SW480 (cell line): ENCODE data around the gene ADAMTS2.

Source experiments
- DNase-seq: peaks from one replicate; pipeline ENCODE4 v3.0.0-alpha.2; 2016; ENCODE audit warnings: low spot score

The ADAMTS2 gene

DNA sequence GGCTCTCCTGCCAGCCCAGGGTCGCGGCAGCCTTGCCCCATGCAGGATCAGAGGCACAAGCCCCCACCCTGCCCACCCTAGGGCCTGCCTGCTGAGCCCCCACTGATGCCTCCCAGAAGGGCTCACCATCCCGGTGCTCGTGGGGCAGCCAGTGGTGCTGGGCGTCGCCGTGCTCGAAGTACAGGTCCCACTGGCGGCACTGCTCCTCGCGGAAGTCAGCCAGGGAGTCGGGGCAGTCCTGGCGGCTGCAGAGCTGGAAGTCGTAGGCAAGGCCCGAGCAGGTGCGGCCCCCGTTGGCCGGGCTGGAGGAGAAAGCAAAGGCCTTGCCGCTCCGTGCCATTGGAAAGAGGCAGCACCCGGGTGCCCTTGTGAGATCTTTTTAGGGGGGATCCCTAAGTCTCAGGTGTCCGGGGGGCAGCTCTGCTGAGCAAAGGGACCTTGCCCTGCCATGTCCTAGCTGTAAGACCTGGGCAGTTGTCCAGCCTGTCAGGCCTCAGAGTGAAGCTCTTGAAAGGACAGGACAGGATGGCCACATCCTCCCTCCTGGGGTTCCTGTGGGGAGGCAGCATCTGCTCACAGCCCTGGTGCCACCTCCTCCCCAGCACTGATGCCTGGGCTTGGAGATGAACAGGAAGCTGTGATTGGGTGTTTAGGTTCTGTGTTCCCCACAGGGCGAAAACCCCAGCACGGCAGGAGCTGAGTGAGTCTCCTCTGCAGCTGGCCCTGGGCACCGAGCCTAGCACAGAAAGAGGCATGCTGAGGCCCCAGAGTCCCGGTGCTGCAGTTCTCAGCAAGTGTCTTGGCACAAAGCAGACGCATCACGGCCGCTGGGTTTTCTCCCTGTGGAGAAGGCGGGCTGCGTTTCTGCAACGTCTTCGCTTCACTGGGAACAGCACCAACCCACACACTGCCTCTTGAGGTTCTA is 207.4 kb downstream of the ADAMTS2 start:
- DNase-seq, result no peak

DNA sequence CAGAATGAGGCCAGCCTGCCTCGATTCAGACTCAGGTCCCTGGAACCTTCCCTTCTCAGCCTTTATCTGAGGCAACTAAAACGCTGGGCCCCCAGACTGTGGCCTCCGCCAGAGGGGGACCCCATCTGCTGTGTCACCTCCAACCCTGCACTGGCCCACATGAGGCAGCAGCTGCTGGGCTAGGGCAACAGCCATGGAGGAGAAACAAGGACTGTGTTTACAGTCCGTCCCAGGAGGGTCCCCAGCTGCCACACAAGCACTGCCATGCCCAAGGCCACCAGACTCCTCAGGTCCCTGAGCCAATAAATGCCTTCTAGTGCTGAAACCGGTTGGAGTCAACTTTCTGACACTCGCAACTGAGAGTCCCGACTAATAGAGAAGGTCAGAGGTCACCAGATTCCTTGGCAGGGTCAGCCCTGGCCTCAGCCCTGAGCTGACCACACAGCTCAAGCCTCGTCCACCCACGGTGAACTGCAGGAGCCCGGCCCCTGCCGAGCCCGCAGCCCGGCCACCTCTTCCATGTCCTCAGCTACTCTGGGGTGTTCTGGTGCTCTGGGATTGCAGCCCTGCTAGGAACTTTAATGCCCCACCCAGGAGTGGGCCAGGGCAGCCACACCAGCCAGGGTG is 208.1 kb downstream of the ADAMTS2 start:
- no peak for DNase-seq

DNA sequence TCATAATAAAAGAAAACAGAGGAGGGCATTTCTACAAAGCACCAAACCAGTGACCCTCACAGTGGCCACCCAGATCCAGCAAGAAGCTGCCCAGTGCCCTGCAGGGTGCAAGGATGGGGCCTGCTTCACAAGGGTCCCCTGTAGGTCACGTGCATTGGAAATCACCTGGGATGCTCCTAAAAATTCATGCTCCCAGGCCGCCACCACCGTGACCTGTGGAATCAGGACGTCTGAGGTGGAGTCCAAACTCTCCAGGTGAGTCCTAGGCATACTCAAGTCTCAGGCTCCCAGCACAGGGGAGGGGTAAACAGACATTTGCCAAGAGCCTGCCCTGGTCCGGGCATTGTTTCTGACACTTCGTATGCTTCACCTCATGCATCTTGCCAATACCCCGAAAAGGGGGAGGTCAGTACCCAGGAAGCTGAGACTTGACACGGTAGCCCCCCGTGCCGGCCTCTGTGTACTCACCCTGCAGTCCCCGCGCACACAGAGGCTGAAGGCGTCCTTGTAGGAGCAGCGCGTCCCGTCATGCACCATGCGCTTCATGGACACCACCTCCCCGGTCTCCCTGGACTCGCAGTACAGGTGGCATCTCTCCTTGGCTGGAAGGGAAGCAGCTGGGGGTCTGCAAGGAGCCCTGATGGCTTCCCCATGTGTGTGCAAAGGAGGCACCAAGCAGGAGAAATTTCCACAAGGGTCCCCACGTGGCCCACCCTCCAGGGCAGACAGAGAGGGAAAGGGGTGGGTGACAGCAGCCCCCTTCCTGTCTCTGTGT is 209.6 kb downstream of the ADAMTS2 start:
- no peak for DNase-seq

DNA sequence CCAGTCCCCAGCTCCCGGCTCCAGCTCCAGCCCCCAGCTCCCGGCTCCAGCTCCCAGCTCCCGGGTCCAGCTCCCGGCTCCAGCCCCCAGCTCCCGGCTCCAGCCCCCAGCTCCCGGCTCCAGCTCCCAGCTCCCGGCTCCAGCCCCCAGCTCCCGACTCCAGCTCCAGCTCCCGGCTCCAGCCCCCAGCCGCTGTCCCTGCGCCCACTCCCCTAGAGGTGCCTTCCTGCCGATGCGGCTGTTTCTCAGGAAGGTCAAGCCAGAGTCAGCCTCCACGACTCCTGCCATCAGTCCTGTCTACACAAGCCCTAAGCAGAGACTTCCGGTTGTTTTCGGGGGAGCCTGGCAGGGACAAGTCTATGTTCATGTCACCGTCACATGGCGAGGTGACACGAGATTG is 210.3 kb downstream of the ADAMTS2 start:
- no peak for DNase-seq

DNA sequence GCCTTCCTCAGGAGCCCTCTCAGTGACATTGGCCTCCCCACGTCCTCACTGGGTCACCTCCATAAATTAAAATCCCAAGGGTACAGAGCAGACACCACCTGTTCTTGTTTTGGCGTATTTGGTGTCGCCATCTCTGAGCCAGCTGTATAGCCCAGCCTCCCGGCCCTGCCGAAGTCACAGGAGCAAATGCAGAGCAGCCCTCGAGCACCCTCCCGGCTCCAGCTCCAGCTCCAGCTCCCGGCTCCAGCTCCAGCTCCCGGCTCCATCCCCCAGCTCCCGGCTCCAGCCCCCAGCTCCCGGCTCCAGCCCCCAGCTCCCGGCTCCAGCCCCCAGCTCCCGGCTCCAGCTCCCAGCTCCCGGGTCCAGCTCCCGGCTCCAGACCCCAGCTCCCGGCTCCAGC is 210.8 kb downstream of the ADAMTS2 start:
- no peak for DNase-seq

DNA sequence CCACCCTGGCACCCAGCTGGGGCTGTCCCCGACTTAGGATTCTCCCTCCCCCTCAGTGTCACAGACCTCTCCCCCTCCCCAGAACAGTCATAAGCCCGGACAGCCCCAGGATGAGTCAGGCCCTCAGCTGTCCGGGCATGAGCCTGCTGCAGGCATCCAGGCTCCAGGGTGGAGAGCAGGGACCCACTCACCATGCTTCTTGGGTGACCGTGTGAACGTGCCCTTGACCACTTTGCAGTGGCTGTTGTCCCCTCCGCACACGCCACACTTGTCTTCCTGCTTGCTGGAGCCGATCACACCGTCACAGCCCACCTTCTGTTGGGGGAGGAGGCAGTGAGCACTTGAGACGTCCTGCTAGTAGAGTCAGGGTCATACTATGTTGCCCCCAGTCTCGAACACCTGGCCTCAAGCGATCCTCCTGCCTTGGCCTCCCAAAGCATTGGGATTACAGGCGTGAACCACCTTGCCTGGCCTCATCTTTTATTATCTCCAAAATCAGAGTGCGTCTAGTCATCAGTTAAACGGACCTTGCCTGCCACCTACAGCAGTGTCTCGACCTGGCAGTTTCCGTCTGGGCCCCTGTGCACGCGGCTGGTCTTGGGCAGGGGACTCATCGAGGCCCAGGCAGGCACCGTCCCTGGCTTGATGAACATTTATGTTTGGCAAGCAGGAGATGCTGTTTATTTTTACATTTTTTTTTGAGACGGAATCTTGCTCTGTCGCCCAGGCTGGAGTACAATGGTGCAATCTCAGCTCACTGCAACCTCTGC is 212.5 kb downstream of the ADAMTS2 start:
- no peak for DNase-seq

DNA sequence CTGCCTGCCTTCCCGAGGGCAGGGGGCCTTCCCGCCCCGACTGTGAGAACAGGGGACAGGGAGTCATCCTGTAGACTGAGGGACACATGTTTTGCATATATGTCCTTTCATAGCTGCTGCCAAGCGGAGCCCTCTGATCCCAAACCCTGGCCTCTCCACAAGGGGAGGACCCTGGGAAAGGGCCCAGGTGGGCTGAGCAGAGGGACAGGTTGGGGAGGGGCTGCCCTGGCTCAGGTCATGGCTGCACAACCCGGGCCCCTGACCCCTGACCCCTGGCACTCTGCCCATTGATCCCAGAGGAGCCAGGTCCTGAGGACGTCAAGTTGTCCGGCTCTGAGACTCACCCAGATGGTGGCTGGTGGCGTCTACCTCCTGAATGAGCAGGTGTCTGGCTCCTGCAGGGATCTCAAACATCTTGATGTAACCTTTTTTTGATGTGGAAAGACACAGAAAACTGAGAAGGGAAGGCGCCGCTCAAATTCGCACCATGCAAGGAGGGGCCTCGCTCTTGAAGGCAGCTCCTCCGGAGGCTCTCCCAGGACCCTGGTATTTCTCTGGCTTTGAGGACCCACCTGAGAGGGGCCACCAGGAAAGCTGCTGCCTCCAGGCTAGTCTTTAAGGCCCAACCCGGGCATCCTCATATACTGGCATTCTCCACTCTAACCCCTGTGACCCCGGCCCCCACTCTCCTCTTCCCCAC is 213.2 kb downstream of the ADAMTS2 start:
- no peak for DNase-seq

DNA sequence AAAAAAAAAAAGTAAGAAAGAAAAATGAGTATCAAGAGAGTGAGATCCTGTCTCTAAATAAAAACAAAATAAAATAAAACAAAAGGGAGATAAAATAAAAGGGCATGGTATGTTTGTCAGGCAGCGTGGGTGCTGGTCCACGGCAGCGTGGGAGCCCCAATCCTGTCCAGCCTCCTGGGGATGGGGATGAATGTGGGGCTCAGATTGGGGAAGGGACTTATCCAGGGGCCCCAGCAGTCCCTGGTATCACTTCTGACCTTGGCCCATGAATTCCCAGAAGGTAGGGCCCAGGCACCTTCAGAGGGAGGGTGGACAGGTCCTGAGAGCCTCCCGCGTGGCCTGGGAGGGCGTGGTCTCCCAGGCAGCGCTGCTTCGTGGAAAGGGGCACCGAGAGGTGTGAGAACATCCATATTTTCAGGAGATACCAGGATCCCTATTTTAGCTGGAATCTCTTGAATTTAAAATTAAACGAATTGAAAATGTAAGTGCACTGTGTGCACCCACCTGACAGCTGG is 213.9 kb downstream of the ADAMTS2 start:
- DNase-seq, result no peak

DNA sequence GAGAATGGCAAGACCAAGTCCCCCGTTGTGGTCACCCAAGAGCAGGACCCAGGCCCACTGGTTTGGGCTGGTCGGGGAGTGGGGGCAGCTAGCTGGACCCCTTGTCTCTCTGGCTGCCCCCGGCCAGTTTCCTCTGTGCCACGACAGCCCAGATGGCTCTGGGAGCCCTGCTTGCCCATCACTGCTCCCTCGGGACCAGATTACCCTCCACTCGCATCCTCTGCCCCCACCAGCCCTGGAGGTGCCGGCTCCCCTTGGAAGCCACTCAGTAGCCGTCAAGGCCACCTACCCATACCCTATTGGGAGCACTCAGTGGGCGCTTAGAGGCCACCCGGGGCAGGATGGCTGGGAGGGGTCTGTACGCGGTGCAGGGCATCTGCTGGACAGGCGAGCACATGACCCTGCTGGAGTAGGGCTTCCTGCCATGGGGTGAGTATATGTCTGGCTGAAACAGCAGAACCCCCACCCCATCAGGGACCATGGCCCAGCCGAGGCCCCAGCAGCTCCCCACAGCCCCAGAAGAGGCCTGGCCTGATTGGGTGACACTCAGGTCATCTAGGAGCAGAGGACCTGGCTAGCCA is 215.1 kb downstream of the ADAMTS2 start:
- no peak for DNase-seq

DNA sequence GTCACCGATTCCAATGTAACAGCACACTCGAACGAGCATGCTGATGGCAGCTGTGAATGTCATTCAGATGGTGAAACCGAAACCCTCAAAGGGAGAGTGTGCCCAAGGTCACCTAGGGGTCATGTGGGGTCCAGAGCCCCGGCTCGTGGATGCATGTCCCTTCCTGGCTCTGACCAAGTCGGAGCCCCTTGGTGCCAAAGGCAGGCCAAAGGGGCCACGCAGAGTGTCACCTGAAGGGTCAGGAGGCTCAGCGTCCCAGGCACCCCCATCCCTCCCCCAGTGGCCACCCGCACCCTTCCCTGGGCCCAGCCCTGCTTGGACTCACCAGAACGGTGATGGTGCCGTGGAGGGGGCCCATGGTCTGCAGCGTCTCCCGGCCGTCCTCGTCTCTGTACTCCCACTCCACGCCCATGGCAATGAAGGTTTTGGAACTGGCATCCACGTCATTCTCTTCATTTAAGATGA is 215.6 kb downstream of the ADAMTS2 start:
- DNase-seq, result no peak

DNA sequence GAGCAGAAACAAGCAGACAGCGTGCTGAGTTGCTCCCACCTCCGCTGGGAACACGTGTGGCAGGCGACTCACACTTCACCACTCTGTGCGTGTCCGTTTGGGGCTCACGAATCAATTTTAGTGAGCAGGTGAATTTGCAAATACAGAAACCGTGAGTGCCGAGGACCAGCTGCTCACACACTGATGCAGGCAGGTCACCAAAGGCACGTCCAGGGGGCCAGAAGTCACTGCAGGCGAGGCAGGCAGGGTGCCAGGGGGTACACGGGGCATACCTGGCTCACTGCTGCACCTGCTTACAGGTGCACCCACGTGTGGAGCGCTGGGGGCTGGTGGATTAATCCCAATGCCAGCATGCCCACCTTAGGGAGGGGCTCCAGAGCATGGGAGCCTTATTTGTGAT is 216.3 kb downstream of the ADAMTS2 start:
- no peak for DNase-seq

DNA sequence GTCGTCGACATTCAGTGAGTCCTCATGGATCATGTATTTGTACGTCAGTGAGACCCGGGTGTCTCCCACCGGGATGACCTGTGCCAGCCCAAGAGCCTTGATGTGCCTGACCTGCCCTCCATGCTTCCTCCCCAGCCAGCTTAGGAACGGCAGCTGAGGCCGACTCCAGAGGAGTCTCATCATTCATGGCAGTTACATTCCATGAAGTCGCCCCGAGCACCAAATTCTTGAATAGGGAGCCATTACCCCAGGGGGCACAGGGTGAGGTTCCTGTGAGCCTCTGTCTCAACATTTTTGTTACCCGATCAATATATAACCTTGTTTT is 217.3 kb downstream of the ADAMTS2 start:
- DNase-seq, result no peak

DNA sequence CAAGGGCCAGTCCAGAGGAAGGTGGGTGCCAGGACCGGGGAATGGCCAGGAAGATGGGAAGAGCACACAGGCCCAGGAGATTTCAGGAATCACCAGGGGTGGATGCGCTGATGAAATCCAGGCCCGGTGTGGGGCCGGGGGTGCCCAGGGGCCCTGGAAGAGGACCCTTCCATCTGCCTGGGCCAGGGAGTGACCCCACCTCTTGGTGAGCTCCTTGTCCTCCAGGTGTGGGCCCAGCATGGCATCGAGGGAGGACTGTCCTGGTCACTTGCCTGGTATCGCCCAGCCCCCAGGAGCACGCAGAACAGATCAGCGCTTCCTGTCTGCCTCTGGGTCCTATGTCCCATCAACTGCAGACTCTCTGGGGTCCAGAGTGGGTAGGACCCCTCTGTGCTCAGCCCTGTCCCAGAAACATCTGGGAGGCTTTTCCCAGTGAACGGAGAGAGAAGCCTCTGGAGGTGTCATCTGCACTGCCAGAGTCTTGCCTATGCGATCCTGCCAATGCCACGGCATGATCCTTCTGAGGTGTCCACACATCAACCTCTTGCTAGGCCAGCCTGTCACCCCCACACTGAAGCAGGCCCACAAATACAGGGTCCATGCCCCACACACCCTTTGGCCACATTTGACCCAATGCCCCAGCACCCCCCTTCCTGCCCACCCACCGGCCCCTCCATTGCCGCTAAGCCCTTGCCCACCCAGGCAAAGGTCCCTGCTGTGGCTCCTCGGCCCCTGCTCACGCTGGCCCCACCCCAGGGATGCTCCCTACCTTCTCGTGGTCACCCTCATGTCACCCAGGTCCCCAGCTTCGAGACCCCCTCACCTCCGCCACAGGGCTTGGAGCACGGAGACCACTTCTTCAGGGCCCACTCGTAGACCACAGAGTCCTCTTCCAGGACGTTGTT is 217.9 kb downstream of the ADAMTS2 start:
- DNase-seq, result no peak

DNA sequence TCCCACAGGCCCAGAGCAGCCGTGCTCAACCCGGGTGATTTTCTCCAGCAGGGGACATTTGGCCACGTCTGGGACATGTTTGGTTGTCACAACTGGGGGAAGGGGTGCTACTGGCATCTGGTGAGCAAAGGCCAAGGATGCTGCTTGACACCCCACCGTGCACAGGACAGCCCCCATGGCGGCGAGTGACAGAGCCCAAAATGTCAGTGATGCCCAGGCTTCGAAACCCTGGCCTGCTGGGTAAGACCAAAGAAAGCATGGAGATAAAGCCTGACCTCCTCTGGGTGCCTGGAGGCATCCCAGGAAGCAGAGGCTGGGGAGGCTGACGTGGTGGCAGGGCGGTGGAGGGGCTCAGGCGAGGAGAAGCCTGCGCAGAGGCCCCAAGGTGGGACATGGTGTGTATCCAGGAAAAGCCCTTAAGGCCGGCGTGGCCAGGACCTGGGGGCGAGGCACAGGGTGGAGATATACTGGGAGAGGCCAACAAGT is 218.7 kb downstream of the ADAMTS2 start:
- no peak for DNase-seq

DNA sequence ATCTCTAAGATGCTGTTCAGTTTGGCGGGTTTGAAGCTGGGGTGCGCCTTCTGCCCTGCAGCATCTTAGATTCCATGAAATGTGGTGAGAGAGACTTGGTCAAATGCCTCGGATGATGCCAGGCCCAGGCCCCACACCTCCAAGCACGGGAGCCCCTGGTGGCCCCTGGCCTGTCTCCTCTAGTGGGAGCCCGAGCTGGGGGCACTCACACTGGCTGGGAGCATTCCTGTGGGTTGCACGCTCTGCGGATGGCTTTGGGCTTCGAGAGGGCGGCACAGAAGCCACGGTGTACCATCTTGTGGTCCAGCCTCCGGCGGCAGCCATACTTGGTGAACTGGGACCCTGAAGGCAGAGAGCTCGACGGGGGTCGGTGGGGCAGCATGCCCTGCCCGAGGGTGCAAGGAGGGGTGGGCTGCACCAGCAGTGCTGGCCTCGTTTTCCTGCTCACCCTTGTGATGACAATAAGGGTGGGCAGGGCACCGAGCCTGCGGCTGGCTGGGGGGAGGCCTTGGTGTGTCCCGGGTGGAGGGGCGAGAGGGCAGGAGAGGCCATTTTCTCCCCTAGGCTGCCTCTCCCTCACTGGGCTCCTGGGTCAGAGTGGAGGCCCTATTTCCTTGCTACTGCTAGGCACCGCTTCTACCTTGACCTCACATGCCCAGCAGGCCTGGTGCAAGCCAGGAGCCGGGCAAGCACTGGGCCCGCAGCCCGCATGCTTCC is 219.3 kb downstream of the ADAMTS2 start:
- no peak for DNase-seq

DNA sequence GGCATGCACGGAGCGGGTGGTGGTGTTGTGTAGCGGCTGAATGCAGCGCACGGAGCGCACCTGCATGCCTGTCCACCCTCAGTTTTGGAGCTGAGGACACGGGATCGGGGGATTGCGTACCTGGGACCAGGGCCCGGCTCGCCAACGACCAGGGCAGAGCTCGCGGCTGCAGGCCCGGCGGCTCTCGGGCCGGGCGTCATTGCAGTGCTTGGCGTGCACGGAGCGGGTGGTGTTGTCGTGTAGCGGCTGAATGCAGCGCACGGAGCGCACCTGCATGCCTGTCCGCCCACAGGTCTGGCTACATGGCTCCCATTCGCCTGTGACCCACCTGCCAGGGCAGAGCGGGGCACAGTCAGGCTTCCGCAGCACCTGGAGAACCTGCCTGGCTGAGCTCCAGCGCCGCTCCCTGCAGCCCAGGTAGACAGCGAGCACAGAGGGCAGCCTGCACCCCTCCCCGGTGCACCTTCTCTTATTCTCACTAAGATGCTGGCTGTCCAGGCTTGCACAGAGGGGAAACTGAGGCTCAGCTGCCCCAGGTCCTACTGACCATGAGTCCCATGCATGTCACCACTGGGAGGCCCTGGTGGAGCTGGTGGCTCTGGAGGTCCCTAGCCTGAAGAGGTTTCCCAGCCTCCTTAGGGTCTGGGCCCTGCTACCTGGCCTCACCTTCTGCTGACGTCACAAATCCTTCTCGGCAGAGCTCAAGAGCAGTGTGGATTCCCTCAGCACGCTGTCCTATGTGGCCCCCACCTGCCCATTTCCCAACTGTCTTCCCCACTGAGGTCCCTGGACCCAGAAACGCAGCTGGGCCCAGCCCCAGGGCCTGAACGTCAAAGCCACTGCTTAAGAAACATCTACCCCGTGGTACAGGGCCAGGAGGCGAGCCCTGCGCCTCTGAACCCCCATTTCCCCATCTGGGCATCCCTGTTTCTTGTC is 220.1 kb downstream of the ADAMTS2 start:
- DNase-seq, result no peak

DNA sequence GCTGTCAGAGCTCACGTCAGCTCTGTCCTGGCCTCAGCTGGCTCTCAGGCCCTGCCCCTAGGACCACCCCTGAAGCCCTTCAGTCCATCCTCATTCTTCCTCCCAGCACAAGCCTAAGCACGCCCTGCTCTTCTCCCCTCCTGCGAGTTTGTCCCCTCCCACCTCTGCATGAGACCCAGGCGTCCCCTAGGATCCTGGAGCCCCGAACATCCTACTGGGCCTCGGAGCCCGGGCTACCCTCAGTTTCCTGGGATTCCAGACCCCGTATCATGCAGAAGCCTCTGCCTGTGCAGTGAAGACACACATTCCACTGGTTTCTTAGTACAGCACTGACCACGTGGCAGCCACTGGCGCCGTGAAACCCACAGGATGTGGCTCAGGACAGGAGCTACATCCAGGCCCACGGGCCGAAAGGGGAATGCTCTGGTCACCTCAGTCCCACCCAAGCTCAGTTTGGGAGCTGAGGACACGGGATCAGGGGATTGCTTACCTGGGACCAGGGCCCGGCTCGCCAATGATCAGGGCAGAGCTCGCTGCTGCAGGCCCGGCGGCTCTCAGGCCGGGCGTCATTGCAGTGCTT is 220.9 kb downstream of the ADAMTS2 start:
- no peak for DNase-seq
